HEK293 (cell line): Measurements from ENCODE around the gene TMUB1.
A peak's percentile ranks its signal among the peaks of the same experiment; 100 is the strongest.

Experiments used
- CTCF ChIA-PET: fragments of 350-600 bp; formaldehyde crosslinking; extraction: SDS; loops from one replicate; lab custom pipeline; 2021; ENCODE audit warnings: antibody characterized with exemption; lab: Yijun Ruan, JAX
- POLR2A ChIA-PET: fragments of 300-600 bp; formaldehyde crosslinking; extraction: SDS; loops from one replicate; lab custom pipeline; 2020; ENCODE audit warnings: antibody characterized with exemption, inconsistent platforms; lab: Yijun Ruan, JAX
- H3K27ac ChIP-seq: fragments of 200-500 bp; sonication (Bioruptor generic); 2 replicates; pipeline ENCODE4 v1.5.1; 2014; ENCODE audit warnings: low read depth, low read length, control low read depth, inconsistent platforms; ENCODE audit errors: extremely low read depth
- H3K36me3 ChIP-seq, 2 experiments: fragments of 200-500 bp in 1 of 2; sonication (Bioruptor generic) in 1 of 2; 1 replicate in 1 of 2; 2 replicates in 1 of 2; pipeline ENCODE4 v1.5.1; 2014 to 2017; ENCODE audit warnings: inconsistent platforms in 2 of 2, low read length in 2 of 2; ENCODE audit not compliant: control insufficient read depth in 2 of 2, insufficient read depth in 1 of 2
- H3K4me1 ChIP-seq: fragments of 200-500 bp; sonication (Bioruptor generic); 2 replicates; pipeline ENCODE4 v1.5.1; 2014; ENCODE audit warnings: mild to moderate bottlenecking, low read length, inconsistent platforms; ENCODE audit not compliant: control insufficient read depth, insufficient read depth
- H3K4me3 ChIP-seq: 2 replicates; pipeline ENCODE4 v1.5.1; 2011; ENCODE audit warnings: low read depth, mild to moderate bottlenecking, control low read depth, low read length, moderate library complexity
- H3K9me3 ChIP-seq: fragments of 200-500 bp; sonication (Bioruptor generic); 2 replicates; pipeline ENCODE4 v1.5.1; 2014; ENCODE audit warnings: low read depth, low read length, inconsistent platforms; ENCODE audit not compliant: control insufficient read depth, insufficient read depth
- BCL11B ChIP-seq: fragments of 450-650 bp; formaldehyde crosslinking; IDR thresholded peaks from 2 replicates; pipeline ENCODE4 v1.5.1; 2016; ENCODE audit warnings: low read depth, missing biosample characterization, missing genetic modification characterization
- KLF7 ChIP-seq: fragments of 450-650 bp; formaldehyde crosslinking; IDR thresholded peaks from 2 replicates; pipeline ENCODE4 v1.5.1; 2016; ENCODE audit warnings: missing biosample characterization, missing genetic modification characterization, borderline replicate concordance
- PRDM1 ChIP-seq: fragments of 450-650 bp; formaldehyde crosslinking; IDR thresholded peaks from 2 replicates; pipeline ENCODE4; 2016; ENCODE audit warnings: missing biosample characterization, missing genetic modification characterization
- ZBTB7A ChIP-seq: fragments of 450-650 bp; formaldehyde crosslinking; IDR thresholded peaks from 2 replicates; pipeline ENCODE4 v1.5.1; 2016; ENCODE audit warnings: low read depth, missing biosample characterization, missing genetic modification characterization
- ZNF239 ChIP-seq: fragments of 450-650 bp; formaldehyde crosslinking; IDR thresholded peaks from 2 replicates; pipeline ENCODE4 v1.5.1; 2016; ENCODE audit warnings: missing biosample characterization, missing genetic modification characterization
- ZNF335 ChIP-seq: fragments of 450-650 bp; formaldehyde crosslinking; conservative IDR thresholded peaks from 2 replicates; pipeline ENCODE4 v1.5.1; 2016; ENCODE audit warnings: missing biosample characterization, missing genetic modification characterization
- ZNF341 ChIP-seq: fragments of 450-650 bp; formaldehyde crosslinking; IDR thresholded peaks from 2 replicates; pipeline ENCODE4; 2016; ENCODE audit warnings: low read depth, missing biosample characterization, missing genetic modification characterization
- ZNF548 ChIP-seq: fragments of 450-650 bp; formaldehyde crosslinking; IDR thresholded peaks from 2 replicates; pipeline ENCODE4 v1.5.1; 2016; ENCODE audit warnings: missing biosample characterization, missing genetic modification characterization
- TF ChIP-seq, protein P1 (sequence below): fragments of 450-650 bp; formaldehyde crosslinking; IDR thresholded peaks from 2 replicates; pipeline ENCODE4 v1.5.1; 2016; ENCODE audit warnings: missing biosample characterization, missing genetic modification characterization, low read depth
- TF ChIP-seq, protein P2 (sequence below): fragments of 450-650 bp; formaldehyde crosslinking; IDR thresholded peaks from 2 replicates; pipeline ENCODE4 v1.5.1; 2016; ENCODE audit warnings: missing biosample characterization, missing genetic modification characterization, borderline replicate concordance
- TF ChIP-seq, protein P3 (sequence below): fragments of 450-650 bp; formaldehyde crosslinking; IDR thresholded peaks from 2 replicates; pipeline ENCODE4 v1.5.1; 2016; ENCODE audit warnings: missing biosample characterization, missing genetic modification characterization, borderline replicate concordance
- TF ChIP-seq, protein P4 (sequence below): fragments of 450-650 bp; formaldehyde crosslinking; IDR thresholded peaks from 2 replicates; pipeline ENCODE4 v1.5.1; 2016; ENCODE audit warnings: missing biosample characterization, missing genetic modification characterization
- TF ChIP-seq, protein P5 (sequence below): fragments of 450-650 bp; formaldehyde crosslinking; conservative IDR thresholded peaks from 2 replicates; pipeline ENCODE4 v1.5.1; 2016; ENCODE audit warnings: low read depth, missing biosample characterization, missing genetic modification characterization

TMUB1 gene

DNA sequence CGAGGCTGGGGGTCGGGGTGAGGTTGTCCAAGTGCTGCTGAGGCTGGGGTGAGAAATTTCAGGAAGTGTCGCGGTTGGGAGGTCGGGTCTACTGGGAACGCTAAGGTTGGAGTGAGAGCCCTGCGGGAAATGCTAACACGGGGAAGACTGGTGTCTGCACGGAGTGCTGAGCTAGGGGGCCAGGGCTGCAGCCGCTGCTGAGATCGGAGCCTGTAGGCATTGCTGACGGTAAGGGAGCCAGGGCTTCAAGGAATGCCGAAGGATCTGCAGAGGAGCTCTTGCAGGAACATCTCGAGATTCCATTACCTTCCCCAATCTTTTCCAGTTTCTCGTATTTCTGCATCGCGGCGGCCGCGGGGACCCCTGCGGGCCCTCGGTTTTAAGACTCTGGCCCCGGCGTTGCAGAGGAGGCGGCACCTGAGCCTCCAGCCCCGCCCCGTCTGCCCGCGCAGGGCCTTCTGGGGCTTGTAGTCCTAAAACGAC, 25.7 kb downstream of the TMUB1 start, which contains the start of gene CDK5 (continued):
- TF ChIP-seq ZNF548 (tag by site-specific recombination) (no peak), BCL11B (tag by site-specific recombination) (no peak), ZNF239 (tag by site-specific recombination) (no peak), ZNF335 (tag by site-specific recombination) (peak; percentile 96), ZBTB7A (tag by site-specific recombination) (0 out of 2 replicates have a peak, but pooled peaks have one; percentile 4)
- TF ChIP-seq, protein P1, sequence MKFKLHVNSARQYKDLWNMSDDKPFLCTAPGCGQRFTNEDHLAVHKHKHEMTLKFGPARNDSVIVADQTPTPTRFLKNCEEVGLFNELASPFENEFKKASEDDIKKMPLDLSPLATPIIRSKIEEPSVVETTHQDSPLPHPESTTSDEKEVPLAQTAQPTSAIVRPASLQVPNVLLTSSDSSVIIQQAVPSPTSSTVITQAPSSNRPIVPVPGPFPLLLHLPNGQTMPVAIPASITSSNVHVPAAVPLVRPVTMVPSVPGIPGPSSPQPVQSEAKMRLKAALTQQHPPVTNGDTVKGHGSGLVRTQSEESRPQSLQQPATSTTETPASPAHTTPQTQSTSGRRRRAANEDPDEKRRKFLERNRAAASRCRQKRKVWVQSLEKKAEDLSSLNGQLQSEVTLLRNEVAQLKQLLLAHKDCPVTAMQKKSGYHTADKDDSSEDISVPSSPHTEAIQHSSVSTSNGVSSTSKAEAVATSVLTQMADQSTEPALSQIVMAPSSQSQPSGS (tag by site-specific recombination), result no peak
- TF ChIP-seq, protein P2, sequence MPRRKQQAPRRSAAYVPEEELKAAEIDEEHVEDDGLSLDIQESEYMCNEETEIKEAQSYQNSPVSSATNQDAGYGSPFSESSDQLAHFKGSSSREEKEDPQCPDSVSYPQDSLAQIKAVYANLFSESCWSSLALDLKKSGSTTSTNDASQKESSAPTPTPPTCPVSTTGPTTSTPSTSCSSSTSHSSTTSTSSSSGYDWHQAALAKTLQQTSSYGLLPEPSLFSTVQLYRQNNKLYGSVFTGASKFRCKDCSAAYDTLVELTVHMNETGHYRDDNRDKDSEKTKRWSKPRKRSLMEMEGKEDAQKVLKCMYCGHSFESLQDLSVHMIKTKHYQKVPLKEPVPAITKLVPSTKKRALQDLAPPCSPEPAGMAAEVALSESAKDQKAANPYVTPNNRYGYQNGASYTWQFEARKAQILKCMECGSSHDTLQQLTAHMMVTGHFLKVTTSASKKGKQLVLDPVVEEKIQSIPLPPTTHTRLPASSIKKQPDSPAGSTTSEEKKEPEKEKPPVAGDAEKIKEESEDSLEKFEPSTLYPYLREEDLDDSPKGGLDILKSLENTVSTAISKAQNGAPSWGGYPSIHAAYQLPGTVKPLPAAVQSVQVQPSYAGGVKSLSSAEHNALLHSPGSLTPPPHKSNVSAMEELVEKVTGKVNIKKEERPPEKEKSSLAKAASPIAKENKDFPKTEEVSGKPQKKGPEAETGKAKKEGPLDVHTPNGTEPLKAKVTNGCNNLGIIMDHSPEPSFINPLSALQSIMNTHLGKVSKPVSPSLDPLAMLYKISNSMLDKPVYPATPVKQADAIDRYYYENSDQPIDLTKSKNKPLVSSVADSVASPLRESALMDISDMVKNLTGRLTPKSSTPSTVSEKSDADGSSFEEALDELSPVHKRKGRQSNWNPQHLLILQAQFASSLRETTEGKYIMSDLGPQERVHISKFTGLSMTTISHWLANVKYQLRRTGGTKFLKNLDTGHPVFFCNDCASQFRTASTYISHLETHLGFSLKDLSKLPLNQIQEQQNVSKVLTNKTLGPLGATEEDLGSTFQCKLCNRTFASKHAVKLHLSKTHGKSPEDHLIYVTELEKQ, result no peak
- TF ChIP-seq, protein P3, sequence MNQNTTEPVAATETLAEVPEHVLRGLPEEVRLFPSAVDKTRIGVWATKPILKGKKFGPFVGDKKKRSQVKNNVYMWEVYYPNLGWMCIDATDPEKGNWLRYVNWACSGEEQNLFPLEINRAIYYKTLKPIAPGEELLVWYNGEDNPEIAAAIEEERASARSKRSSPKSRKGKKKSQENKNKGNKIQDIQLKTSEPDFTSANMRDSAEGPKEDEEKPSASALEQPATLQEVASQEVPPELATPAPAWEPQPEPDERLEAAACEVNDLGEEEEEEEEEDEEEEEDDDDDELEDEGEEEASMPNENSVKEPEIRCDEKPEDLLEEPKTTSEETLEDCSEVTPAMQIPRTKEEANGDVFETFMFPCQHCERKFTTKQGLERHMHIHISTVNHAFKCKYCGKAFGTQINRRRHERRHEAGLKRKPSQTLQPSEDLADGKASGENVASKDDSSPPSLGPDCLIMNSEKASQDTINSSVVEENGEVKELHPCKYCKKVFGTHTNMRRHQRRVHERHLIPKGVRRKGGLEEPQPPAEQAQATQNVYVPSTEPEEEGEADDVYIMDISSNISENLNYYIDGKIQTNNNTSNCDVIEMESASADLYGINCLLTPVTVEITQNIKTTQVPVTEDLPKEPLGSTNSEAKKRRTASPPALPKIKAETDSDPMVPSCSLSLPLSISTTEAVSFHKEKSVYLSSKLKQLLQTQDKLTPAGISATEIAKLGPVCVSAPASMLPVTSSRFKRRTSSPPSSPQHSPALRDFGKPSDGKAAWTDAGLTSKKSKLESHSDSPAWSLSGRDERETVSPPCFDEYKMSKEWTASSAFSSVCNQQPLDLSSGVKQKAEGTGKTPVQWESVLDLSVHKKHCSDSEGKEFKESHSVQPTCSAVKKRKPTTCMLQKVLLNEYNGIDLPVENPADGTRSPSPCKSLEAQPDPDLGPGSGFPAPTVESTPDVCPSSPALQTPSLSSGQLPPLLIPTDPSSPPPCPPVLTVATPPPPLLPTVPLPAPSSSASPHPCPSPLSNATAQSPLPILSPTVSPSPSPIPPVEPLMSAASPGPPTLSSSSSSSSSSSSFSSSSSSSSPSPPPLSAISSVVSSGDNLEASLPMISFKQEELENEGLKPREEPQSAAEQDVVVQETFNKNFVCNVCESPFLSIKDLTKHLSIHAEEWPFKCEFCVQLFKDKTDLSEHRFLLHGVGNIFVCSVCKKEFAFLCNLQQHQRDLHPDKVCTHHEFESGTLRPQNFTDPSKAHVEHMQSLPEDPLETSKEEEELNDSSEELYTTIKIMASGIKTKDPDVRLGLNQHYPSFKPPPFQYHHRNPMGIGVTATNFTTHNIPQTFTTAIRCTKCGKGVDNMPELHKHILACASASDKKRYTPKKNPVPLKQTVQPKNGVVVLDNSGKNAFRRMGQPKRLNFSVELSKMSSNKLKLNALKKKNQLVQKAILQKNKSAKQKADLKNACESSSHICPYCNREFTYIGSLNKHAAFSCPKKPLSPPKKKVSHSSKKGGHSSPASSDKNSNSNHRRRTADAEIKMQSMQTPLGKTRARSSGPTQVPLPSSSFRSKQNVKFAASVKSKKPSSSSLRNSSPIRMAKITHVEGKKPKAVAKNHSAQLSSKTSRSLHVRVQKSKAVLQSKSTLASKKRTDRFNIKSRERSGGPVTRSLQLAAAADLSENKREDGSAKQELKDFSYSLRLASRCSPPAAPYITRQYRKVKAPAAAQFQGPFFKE, result no peak
- TF ChIP-seq, protein P4, sequence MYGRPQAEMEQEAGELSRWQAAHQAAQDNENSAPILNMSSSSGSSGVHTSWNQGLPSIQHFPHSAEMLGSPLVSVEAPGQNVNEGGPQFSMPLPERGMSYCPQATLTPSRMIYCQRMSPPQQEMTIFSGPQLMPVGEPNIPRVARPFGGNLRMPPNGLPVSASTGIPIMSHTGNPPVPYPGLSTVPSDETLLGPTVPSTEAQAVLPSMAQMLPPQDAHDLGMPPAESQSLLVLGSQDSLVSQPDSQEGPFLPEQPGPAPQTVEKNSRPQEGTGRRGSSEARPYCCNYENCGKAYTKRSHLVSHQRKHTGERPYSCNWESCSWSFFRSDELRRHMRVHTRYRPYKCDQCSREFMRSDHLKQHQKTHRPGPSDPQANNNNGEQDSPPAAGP, result no peak

DNA sequence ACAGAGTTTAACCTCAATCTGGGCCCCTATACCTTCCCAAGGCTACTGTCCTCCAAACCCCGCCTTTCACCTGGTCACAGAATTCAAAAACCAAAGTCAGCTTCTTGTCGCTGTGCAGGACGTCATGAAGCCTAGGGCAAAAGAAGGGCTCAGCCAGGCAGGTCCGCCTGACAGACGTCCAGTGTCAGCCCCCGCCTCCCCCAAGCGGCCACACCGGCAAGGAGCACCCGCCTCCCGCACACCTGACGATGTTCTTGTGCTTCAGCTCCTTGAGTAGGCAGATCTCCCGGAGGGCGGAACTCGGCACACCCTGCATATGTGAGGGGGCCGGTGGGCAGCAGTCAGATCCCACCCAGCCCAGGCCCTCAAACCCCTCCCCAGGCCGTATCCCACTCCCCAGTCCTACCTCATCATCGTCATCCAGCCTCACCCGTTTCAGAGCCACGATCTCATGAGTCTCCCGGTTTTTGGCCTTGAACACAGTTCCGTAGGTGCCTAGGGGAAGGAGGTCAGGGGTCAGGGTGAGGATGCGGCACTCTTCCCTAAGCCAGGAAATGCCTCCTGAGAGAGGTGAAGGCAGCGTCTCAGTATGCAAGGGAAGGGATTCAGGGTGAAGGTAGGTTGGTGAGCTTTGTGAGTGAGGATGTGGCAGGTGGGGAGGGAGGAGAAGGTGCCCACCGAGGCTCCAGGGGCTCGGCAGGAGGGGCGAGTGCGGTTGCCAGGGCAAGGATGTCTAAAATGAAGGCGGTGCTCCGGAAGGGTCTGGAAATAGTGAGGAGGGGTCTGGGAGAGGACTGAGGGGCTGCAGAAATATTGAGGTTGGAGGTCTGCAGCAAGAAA, 26.4 kb downstream of the TMUB1 start:
- no peak for TF ChIP-seq KLF7 (tag by site-specific recombination)
- TF ChIP-seq, protein P5, sequence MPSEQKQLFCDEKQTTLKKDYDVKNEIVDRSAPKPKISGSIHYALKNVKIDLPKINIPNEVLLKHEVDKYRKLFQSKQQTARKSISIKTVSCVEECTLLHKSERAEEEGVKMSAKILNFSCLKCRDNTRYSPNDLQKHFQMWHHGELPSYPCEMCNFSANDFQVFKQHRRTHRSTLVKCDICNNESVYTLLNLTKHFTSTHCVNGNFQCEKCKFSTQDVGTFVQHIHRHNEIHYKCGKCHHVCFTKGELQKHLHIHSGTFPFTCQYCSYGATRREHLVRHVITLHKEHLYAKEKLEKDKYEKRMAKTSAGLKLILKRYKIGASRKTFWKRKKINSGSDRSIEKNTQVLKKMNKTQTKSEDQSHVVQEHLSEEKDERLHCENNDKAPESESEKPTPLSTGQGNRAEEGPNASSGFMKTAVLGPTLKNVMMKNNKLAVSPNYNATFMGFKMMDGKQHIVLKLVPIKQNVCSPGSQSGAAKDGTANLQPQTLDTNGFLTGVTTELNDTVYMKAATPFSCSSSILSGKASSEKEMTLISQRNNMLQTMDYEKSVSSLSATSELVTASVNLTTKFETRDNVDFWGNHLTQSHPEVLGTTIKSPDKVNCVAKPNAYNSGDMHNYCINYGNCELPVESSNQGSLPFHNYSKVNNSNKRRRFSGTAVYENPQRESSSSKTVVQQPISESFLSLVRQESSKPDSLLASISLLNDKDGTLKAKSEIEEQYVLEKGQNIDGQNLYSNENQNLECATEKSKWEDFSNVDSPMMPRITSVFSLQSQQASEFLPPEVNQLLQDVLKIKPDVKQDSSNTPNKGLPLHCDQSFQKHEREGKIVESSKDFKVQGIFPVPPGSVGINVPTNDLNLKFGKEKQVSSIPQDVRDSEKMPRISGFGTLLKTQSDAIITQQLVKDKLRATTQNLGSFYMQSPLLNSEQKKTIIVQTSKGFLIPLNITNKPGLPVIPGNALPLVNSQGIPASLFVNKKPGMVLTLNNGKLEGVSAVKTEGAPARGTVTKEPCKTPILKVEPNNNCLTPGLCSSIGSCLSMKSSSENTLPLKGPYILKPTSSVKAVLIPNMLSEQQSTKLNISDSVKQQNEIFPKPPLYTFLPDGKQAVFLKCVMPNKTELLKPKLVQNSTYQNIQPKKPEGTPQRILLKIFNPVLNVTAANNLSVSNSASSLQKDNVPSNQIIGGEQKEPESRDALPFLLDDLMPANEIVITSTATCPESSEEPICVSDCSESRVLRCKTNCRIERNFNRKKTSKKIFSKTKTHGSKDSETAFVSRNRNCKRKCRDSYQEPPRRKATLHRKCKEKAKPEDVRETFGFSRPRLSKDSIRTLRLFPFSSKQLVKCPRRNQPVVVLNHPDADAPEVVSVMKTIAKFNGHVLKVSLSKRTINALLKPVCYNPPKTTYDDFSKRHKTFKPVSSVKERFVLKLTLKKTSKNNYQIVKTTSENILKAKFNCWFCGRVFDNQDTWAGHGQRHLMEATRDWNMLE (tag by site-specific recombination), result no peak
- no peak for TF ChIP-seq PRDM1 (tag by site-specific recombination)
- no peak for TF ChIP-seq ZNF341 (tag by site-specific recombination)
- TF ChIP-seq ZBTB7A (tag by site-specific recombination), result peak; percentile 37; the same call in 1 of the 2 replicates
- POLR2A ChIA-PET, result interaction anchor here (0.9 to 2.1 kb wide), 6 partner anchors 10 to 44 kb away, joined by 3 to 11 read pairs (median 6); partner anchors contain the start of genes ABCB8 and FASTK
- CTCF ChIA-PET, result interaction anchor here (0.6 to 1.7 kb wide), 3 partner anchors 37 to 157 kb away, joined by 3 to 4 read pairs (median 4); no protein-coding TSS in a partner anchor
- Histone ChIP-seq H3K9me3 (no peaks in the 10 kb centered on the region), H3K27ac (no peak overlapping the region), H3K4me1 (no peaks in the 10 kb centered on the region; the same call in 1 of the 2 replicates), H3K36me3 (peaks cover 0 to 38% of the 10 kb centered on the region in 2 experiments; a peak in 1 of 3 replicates), H3K4me3 (peak overlapping the region; percentile 67)
